SU-DHL-6 (cell line): Measurements from ENCODE around the gene HAPLN3.

Experiments used
- H2AFZ ChIP-seq: fragments of 200-600 bp; sonication (generic); 2 replicates; pipeline ENCODE4 v1.6.1; 2014; ENCODE audit warnings: low read depth, mild to moderate bottlenecking, moderate library complexity, mixed read lengths, antibody characterized with exemption, low read length; ENCODE audit not compliant: severe bottlenecking
- H3F3A ChIP-seq: fragments of 200-600 bp; shearing (Covaris generic); 2 replicates; pipeline ENCODE4 v1.6.0; 2016; ENCODE audit warnings: antibody characterized with exemption, mild to moderate bottlenecking; ENCODE audit not compliant: insufficient read depth
- H3K27ac ChIP-seq: fragments of 200-600 bp; sonication (generic); 2 replicates; pipeline ENCODE4 v1.5.1; 2016; ENCODE audit warnings: low read depth, mild to moderate bottlenecking, low read length, moderate library complexity, mixed read lengths
- H3K27me3 ChIP-seq: fragments of 200-600 bp; sonication (generic), shearing (Covaris generic); 2 replicates; pipeline ENCODE4 v1.6.0; 2014; ENCODE audit warnings: mild to moderate bottlenecking, low read length
- H3K36me3 ChIP-seq: fragments of 200-600 bp; sonication (generic); 2 replicates; pipeline ENCODE4 v1.6.1; 2014; ENCODE audit warnings: mild to moderate bottlenecking, low read length, mixed read lengths
- H3K4me2 ChIP-seq: fragments of 300-600, 200-600 bp; shearing (Covaris generic), sonication (generic); 2 replicates; pipeline ENCODE4 v1.6.0; 2014; ENCODE audit warnings: low read length, low read depth, mild to moderate bottlenecking; ENCODE audit not compliant: poor library complexity, severe bottlenecking
- H3K4me3 ChIP-seq: fragments of 200-600 bp; sonication (generic); 2 replicates; pipeline ENCODE4 v1.5.1; 2014; ENCODE audit warnings: antibody characterized with exemption, low read length, mild to moderate bottlenecking, mixed read lengths; ENCODE audit not compliant: insufficient read depth, poor library complexity, severe bottlenecking
- H3K79me2 ChIP-seq: fragments of 200-600 bp; sonication (generic); 2 replicates; pipeline ENCODE4 v1.6.1; 2014; ENCODE audit warnings: mild to moderate bottlenecking, low read length, moderate library complexity; ENCODE audit not compliant: insufficient read depth
- H3K9ac ChIP-seq: fragments of 200-600 bp; sonication (generic); 2 replicates; pipeline ENCODE4 v1.7.0; 2014; ENCODE audit warnings: mild to moderate bottlenecking, low read length
- H3K9me2 ChIP-seq: fragments of 200-600 bp; sonication (generic); replicated peaks from 2 replicates; pipeline ENCODE4 v1.6.1; 2014; ENCODE audit warnings: low read length; ENCODE audit not compliant: insufficient read depth
- H3K9me3 ChIP-seq: fragments of 200-600 bp; sonication (generic); 2 replicates; pipeline ENCODE4 v1.6.1; 2014; ENCODE audit warnings: low read length, mixed read lengths; ENCODE audit not compliant: insufficient read depth
- H4K20me1 ChIP-seq: fragments of 200-600 bp; sonication (generic); 2 replicates; pipeline ENCODE4 v1.6.1; 2014; ENCODE audit warnings: low read depth, mild to moderate bottlenecking, antibody characterized with exemption, low read length, moderate library complexity, mixed read lengths
- EZH2phosphoT487 ChIP-seq: fragments of 200-600 bp; sonication (generic), shearing (Covaris generic); conservative IDR thresholded peaks from 2 replicates; pipeline ENCODE4 v1.6.1; 2018; ENCODE audit warnings: mild to moderate bottlenecking, antibody characterized with exemption, low read length, moderate library complexity, mixed read lengths
- TF ChIP-seq, protein P1 (sequence below): fragments of 200-600 bp; sonication (generic); IDR thresholded peaks from one replicate; pipeline ENCODE4 v1.5.1; 2017; ENCODE audit warnings: antibody characterized with exemption, mild to moderate bottlenecking, low read length, moderate library complexity; ENCODE audit not compliant: insufficient read depth, poor library complexity, severe bottlenecking

Gene HAPLN3, protein sequence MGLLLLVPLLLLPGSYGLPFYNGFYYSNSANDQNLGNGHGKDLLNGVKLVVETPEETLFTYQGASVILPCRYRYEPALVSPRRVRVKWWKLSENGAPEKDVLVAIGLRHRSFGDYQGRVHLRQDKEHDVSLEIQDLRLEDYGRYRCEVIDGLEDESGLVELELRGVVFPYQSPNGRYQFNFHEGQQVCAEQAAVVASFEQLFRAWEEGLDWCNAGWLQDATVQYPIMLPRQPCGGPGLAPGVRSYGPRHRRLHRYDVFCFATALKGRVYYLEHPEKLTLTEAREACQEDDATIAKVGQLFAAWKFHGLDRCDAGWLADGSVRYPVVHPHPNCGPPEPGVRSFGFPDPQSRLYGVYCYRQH

GRCh38 chr15:88894819-88895767, at the start of gene HAPLN3:
Gene HAPLN3, minus strand, starts transcription at chr15:88895544. Its CDS starts 8,246 bp downstream, at chr15:88887298.
- H3K79me2 ChIP-seq: no peaks in the 10 kb centered on the region
- no peak within 1 kb of the TSS for H3K9ac ChIP-seq
- TF ChIP-seq, protein P1, sequence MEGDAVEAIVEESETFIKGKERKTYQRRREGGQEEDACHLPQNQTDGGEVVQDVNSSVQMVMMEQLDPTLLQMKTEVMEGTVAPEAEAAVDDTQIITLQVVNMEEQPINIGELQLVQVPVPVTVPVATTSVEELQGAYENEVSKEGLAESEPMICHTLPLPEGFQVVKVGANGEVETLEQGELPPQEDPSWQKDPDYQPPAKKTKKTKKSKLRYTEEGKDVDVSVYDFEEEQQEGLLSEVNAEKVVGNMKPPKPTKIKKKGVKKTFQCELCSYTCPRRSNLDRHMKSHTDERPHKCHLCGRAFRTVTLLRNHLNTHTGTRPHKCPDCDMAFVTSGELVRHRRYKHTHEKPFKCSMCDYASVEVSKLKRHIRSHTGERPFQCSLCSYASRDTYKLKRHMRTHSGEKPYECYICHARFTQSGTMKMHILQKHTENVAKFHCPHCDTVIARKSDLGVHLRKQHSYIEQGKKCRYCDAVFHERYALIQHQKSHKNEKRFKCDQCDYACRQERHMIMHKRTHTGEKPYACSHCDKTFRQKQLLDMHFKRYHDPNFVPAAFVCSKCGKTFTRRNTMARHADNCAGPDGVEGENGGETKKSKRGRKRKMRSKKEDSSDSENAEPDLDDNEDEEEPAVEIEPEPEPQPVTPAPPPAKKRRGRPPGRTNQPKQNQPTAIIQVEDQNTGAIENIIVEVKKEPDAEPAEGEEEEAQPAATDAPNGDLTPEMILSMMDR: no peak
- no peak for TF ChIP-seq EZH2phosphoT487
- no peak within 1 kb of the TSS for H3K27ac ChIP-seq
- H3K36me3 ChIP-seq: no peaks in the 10 kb centered on the region
- H3K27me3 ChIP-seq: no peaks in the 10 kb centered on the region
- H2AFZ ChIP-seq: no peak within 1 kb of the TSS
- H3K4me3 ChIP-seq: no peak within 1 kb of the TSS
- peak within 1 kb of the TSS; percentile 13 for H3K4me2 ChIP-seq
- H4K20me1 ChIP-seq: no peaks in the 10 kb centered on the region
- no peaks in the 10 kb centered on the region for H3K9me2 ChIP-seq
- H3K9me3 ChIP-seq: no peaks in the 10 kb centered on the region
- no peaks in the 10 kb centered on the region for H3F3A ChIP-seq

DNA sequence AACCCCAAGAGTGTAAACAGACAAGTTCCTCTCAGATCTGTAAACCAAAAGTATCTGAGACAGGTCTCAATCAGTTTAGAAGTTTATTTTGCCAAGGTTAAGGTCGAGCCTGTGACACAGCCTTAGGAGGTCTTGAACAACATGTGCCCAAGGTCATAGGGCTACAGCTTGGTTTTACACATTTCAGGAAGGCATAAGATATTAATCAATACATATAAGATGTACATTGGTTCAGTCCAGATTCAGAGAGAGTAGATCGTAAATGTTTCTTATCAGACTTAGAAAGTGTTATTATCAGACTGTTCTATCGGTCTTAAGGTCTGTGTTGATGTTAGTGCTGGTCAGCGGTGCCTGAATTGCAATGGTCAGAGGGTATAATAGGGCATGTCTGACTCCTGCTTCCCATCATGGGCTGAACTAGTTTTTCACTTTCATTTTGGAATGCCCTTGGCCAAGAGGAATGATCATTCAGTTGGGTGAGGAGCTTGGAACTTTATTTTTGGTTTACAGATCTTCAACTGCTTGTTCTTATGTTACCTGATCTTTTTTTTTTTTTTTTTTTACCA, 44.8 kb upstream of the HAPLN3 start:
- Histone ChIP-seq H3K4me3 (no peak overlapping the region), H4K20me1 (no peaks in the 10 kb centered on the region), H3K27ac (no peak overlapping the region), H3K79me2 (no peaks in the 10 kb centered on the region), H3F3A (no peaks in the 10 kb centered on the region), H3K9me2 (no peaks in the 10 kb centered on the region), H3K9ac (no peak overlapping the region), H3K9me3 (no peaks in the 10 kb centered on the region), H3K27me3 (no peaks in the 10 kb centered on the region), H3K36me3 (no peaks in the 10 kb centered on the region), H3K4me2 (no peak overlapping the region), H2AFZ (no peak overlapping the region)
- no peak for TF ChIP-seq EZH2phosphoT487
- TF ChIP-seq, protein P1: no peak

DNA sequence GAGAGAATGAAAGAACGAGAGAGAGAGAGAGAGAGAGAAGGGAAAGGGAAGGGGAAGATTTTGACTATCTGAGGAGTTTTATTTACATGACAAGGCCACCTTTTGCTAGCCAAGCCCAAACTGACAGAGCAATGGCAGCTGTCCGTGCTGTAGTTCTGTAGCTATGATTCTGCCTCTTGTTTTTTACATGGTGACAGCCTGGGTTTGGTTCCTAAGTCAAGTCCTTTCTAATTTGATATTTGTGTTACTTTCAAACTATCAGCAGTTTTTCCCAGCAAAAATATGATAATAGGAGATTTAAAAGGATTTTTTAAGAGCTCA, 44.1 kb upstream of the HAPLN3 start:
- Histone ChIP-seq H2AFZ (no peak overlapping the region), H3K9me3 (no peaks in the 10 kb centered on the region), H4K20me1 (no peaks in the 10 kb centered on the region), H3K79me2 (no peaks in the 10 kb centered on the region), H3K27ac (no peak overlapping the region), H3K4me3 (no peak overlapping the region), H3K36me3 (no peaks in the 10 kb centered on the region), H3K9ac (no peak overlapping the region), H3F3A (no peaks in the 10 kb centered on the region), H3K9me2 (no peaks in the 10 kb centered on the region), H3K4me2 (no peak overlapping the region), H3K27me3 (no peaks in the 10 kb centered on the region)
- TF ChIP-seq, protein P1: no peak
- TF ChIP-seq EZH2phosphoT487: no peak
